HepG2 (cell line): Measurements from ENCODE around the gene LRTM2. TPM values are rescaled to one million over a fixed set of nuclear protein-coding genes. Genes with fewer than 3 reads are reported as not detected.

Source experiments
- AKAP8 ChIP-seq: sonication (generic); formaldehyde crosslinking; IDR thresholded peaks from 2 replicates; pipeline ENCODE4 v1.5.1; 2020; ENCODE audit warnings: mild to moderate bottlenecking, missing genetic modification reagents
- KLF16 ChIP-seq, 2 experiments: sonication (generic) in 1 of 2; formaldehyde crosslinking in 1 of 2; IDR thresholded peaks; 2 replicates each; pipeline versions ENCODE4 v1.6.1 to v1.8.0; 2016 to 2023; ENCODE audit warnings: missing genetic modification reagents in 2 of 2, missing compliant biosample characterization in 1 of 2
- KLF6 ChIP-seq: IDR thresholded peaks from 2 replicates; pipeline ENCODE4 v1.8.0; 2016; ENCODE audit warnings: missing biosample characterization, missing genetic modification reagents
- NCOA2 ChIP-seq: sonication (generic); formaldehyde crosslinking; IDR thresholded peaks from 2 replicates; pipeline ENCODE4 v1.8.0; 2022; ENCODE audit warnings: inconsistent platforms
- NFKB2 ChIP-seq: sonication (generic); formaldehyde crosslinking; IDR thresholded peaks from 2 replicates; pipeline ENCODE4 v1.4.0; 2020; ENCODE audit warnings: missing genetic modification reagents, borderline replicate concordance
- SMYD3 ChIP-seq: sonication (generic); formaldehyde crosslinking; IDR thresholded peaks from 2 replicates; pipeline ENCODE4 v1.8.1; 2023; ENCODE audit warnings: mild to moderate bottlenecking, missing genetic modification reagents
- THAP11 ChIP-seq: IDR thresholded peaks from 2 replicates; pipeline ENCODE4 v1.6.1; 2016; ENCODE audit warnings: missing biosample characterization, missing genetic modification reagents
- ZMYM4 ChIP-seq: sonication (generic); formaldehyde crosslinking; IDR thresholded peaks from 2 replicates; pipeline ENCODE4 v1.8.1; 2023; ENCODE audit warnings: mild to moderate bottlenecking, missing genetic modification reagents
- ZNF253 ChIP-seq: sonication (generic); formaldehyde crosslinking; IDR thresholded peaks from 2 replicates; pipeline ENCODE4 v1.8.0; 2022; ENCODE audit warnings: mild to moderate bottlenecking, missing genetic modification reagents, borderline replicate concordance
- ZNF331 ChIP-seq: sonication (generic); formaldehyde crosslinking; IDR thresholded peaks from 2 replicates; pipeline ENCODE4 v1.4.0; 2020; ENCODE audit warnings: missing genetic modification reagents
- ZNF343 ChIP-seq: sonication (generic); formaldehyde crosslinking; IDR thresholded peaks from 2 replicates; pipeline ENCODE4 v1.4.0; 2020; ENCODE audit warnings: mild to moderate bottlenecking, missing genetic modification reagents
- ZNF350 ChIP-seq: sonication (generic); formaldehyde crosslinking; IDR thresholded peaks from 2 replicates; pipeline ENCODE4 v1.4.0; 2020; ENCODE audit warnings: mild to moderate bottlenecking, low read depth, missing genetic modification reagents, borderline replicate concordance
- ZNF703 ChIP-seq: sonication (generic); formaldehyde crosslinking; IDR thresholded peaks from 2 replicates; pipeline ENCODE4 v1.5.1; 2020; ENCODE audit warnings: missing genetic modification reagents, mild to moderate bottlenecking, moderate library complexity, borderline replicate concordance
- ZNF709 ChIP-seq: sonication (generic); formaldehyde crosslinking; IDR thresholded peaks from 2 replicates; pipeline ENCODE4 v1.5.0; 2020; ENCODE audit warnings: mild to moderate bottlenecking, missing genetic modification reagents
- polyA plus RNA-seq, 8 experiments: library from polyadenylated mRNA; depleted of rRNA in 3 of 8; stranded (reverse) in 7 of 8; unstranded in 1 of 8; fragments of >200 nt; fragmentation: Illumina TruSeq in 4 of 8; extraction: Trizol in 4 of 8; gene quantifications; 2 replicates each; pipeline versions ENCODE4 v1.2.1 to v1.2.3, GENCODE V29; 2011 to 2016; ENCODE audit warnings: low read depth in 4 of 8, missing spikeins in 1 of 8, mixed read lengths in 1 of 8; ENCODE audit not compliant: insufficient read depth in 1 of 8
- total RNA-seq, 5 experiments: library from RNA; depleted of rRNA; stranded (reverse); fragments of >200 nt; fragmentation: Illumina TruSeq; extraction: Trizol; gene quantifications; 2 replicates each; pipeline ENCODE4 v1.2.3, GENCODE V29; 2016; ENCODE audit warnings: low read depth in 1 of 5
- TF ChIP-seq, protein P1 (sequence below): IDR thresholded peaks from 2 replicates; pipeline ENCODE4 v1.6.1; 2016; ENCODE audit warnings: missing compliant biosample characterization, missing genetic modification reagents, borderline replicate concordance
- TF ChIP-seq, protein P2 (sequence below): sonication (generic); formaldehyde crosslinking; IDR thresholded peaks from 2 replicates; pipeline ENCODE4 v1.4.0; 2020; ENCODE audit warnings: missing genetic modification reagents
- TF ChIP-seq, protein P3 (sequence below): sonication (generic); formaldehyde crosslinking; IDR thresholded peaks from 2 replicates; pipeline ENCODE4 v1.8.0; 2022; ENCODE audit warnings: mild to moderate bottlenecking, missing genetic modification reagents, moderate library complexity
- TF ChIP-seq, protein P4 (sequence below): sonication (generic); formaldehyde crosslinking; IDR thresholded peaks from 2 replicates; pipeline ENCODE4 v1.9.0; 2021; ENCODE audit warnings: missing genetic modification reagents, borderline replicate concordance
- TF ChIP-seq, protein P5 (sequence below): sonication (generic); formaldehyde crosslinking; IDR thresholded peaks from 2 replicates; pipeline ENCODE4 v1.4.0; 2020; ENCODE audit warnings: missing genetic modification reagents, borderline replicate concordance

Gene LRTM2
- total and polyA plus RNA-seq, 2 of the 13 experiments (the other 11 are each of a cell fraction or from before 2014, with no cell fraction given): 0.09 TPM; not detected in 1

DNA sequence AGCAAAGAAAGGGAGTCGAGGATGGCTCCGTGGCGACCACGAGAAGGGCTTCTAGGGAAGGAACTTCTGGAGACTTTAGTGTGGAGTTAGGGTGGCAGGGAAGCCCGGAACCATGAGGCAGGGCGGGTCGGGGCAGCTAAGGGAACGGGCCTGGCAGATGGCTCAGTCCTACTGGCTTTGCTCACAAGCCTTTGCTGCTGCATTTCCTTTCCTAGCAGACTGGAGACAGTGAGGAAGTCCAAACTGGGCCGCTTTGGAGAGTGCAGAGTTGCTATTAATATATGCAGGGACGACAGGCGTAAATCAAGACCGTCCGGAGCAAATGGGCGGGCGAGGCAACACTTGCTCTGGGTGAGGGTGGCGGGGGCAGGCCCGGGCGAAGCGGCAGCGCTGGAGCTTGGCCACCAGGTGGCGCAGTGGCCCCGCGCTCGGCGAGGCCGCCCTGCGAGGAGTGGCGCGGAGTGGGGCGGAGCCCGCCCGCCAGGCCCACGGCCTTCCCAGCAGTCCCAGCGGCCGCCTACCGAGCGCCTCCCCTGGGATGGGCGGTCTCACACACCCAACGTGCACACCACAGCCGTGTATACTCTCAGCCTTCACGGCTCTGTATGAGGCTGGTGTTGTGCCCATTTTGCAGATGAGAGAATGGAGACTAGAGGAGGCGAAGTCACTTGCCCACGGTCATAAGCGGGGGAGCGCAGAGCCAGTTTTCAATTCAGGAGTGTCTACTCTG lies 24.4 kb upstream of the LRTM2 start (continued):
- TF ChIP-seq THAP11 (CRISPR knock-in tag) (peak; percentile 67), SMYD3 (CRISPR knock-in tag) (0 out of 2 replicates have a peak, but pooled peaks have one; percentile 37), ZNF703 (CRISPR knock-in tag) (no peak), KLF6 (CRISPR knock-in tag) (peak; percentile 47; the same call in 1 of the 2 replicates), NFKB2 (CRISPR knock-in tag) (peak; percentile 25; the same call in 1 of the 2 replicates), KLF16 (CRISPR knock-in tag; IDR thresholded peaks at IDR 0.05) (0 out of 4 replicates have a peak, but pooled peaks of 1 of the 2 experiments have one; percentile 20), ZMYM4 (CRISPR knock-in tag) (peak; percentile 91), ZNF343 (CRISPR knock-in tag) (0 out of 2 replicates have a peak, but pooled peaks have one; percentile 53), NCOA2 (CRISPR knock-in tag) (peak; percentile 16; the same call in 1 of the 2 replicates), ZNF350 (CRISPR knock-in tag) (0 out of 2 replicates have a peak, but pooled peaks have one; percentile 19), ZNF253 (CRISPR knock-in tag) (no peak), AKAP8 (CRISPR knock-in tag) (peak; percentile 97), ZNF709 (0 out of 2 replicates have a peak, but pooled peaks have one; percentile 28), ZNF331 (CRISPR knock-in tag) (peak; percentile 57; the same call in 1 of the 2 replicates)
- TF ChIP-seq, protein P1, sequence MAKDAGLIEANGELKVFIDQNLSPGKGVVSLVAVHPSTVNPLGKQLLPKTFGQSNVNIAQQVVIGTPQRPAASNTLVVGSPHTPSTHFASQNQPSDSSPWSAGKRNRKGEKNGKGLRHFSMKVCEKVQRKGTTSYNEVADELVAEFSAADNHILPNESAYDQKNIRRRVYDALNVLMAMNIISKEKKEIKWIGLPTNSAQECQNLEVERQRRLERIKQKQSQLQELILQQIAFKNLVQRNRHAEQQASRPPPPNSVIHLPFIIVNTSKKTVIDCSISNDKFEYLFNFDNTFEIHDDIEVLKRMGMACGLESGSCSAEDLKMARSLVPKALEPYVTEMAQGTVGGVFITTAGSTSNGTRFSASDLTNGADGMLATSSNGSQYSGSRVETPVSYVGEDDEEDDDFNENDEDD (CRISPR knock-in tag): peak; percentile 65; the same call in 1 of the 2 replicates
- TF ChIP-seq, protein P2, sequence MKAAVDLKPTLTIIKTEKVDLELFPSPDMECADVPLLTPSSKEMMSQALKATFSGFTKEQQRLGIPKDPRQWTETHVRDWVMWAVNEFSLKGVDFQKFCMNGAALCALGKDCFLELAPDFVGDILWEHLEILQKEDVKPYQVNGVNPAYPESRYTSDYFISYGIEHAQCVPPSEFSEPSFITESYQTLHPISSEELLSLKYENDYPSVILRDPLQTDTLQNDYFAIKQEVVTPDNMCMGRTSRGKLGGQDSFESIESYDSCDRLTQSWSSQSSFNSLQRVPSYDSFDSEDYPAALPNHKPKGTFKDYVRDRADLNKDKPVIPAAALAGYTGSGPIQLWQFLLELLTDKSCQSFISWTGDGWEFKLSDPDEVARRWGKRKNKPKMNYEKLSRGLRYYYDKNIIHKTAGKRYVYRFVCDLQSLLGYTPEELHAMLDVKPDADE (CRISPR knock-in tag): no peak
- TF ChIP-seq, protein P3, sequence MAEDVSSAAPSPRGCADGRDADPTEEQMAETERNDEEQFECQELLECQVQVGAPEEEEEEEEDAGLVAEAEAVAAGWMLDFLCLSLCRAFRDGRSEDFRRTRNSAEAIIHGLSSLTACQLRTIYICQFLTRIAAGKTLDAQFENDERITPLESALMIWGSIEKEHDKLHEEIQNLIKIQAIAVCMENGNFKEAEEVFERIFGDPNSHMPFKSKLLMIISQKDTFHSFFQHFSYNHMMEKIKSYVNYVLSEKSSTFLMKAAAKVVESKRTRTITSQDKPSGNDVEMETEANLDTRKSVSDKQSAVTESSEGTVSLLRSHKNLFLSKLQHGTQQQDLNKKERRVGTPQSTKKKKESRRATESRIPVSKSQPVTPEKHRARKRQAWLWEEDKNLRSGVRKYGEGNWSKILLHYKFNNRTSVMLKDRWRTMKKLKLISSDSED (CRISPR knock-in tag): no peak
- TF ChIP-seq, protein P4, sequence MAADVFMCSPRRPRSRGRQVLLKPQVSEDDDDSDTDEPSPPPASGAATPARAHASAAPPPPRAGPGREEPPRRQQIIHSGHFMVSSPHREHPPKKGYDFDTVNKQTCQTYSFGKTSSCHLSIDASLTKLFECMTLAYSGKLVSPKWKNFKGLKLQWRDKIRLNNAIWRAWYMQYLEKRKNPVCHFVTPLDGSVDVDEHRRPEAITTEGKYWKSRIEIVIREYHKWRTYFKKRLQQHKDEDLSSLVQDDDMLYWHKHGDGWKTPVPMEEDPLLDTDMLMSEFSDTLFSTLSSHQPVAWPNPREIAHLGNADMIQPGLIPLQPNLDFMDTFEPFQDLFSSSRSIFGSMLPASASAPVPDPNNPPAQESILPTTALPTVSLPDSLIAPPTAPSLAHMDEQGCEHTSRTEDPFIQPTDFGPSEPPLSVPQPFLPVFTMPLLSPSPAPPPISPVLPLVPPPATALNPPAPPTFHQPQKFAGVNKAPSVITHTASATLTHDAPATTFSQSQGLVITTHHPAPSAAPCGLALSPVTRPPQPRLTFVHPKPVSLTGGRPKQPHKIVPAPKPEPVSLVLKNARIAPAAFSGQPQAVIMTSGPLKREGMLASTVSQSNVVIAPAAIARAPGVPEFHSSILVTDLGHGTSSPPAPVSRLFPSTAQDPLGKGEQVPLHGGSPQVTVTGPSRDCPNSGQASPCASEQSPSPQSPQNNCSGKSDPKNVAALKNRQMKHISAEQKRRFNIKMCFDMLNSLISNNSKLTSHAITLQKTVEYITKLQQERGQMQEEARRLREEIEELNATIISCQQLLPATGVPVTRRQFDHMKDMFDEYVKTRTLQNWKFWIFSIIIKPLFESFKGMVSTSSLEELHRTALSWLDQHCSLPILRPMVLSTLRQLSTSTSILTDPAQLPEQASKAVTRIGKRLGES (CRISPR knock-in tag): no peak
- TF ChIP-seq, protein P5, sequence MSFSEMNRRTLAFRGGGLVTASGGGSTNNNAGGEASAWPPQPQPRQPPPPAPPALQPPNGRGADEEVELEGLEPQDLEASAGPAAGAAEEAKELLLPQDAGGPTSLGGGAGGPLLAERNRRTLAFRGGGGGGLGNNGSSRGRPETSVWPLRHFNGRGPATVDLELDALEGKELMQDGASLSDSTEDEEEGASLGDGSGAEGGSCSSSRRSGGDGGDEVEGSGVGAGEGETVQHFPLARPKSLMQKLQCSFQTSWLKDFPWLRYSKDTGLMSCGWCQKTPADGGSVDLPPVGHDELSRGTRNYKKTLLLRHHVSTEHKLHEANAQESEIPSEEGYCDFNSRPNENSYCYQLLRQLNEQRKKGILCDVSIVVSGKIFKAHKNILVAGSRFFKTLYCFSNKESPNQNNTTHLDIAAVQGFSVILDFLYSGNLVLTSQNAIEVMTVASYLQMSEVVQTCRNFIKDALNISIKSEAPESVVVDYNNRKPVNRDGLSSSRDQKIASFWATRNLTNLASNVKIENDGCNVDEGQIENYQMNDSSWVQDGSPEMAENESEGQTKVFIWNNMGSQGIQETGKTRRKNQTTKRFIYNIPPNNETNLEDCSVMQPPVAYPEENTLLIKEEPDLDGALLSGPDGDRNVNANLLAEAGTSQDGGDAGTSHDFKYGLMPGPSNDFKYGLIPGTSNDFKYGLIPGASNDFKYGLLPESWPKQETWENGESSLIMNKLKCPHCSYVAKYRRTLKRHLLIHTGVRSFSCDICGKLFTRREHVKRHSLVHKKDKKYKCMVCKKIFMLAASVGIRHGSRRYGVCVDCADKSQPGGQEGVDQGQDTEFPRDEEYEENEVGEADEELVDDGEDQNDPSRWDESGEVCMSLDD (CRISPR knock-in tag): no peak
